CD4-positive, CD25-positive, alpha-beta regulatory T cell (primary cell): ENCODE measurements around the gene EXOSC2. TPM values are rescaled to one million over a fixed set of nuclear protein-coding genes. Genes with fewer than 3 reads are reported as not detected.

Experiments
- ATAC-seq, 2 donors: fragments of 150-1000 bp; cut with Tn5 transposase; one replicate each; pipeline ENCODE4 v1.10.0; 2021; ENCODE audit warnings: low read depth in 2 of 2, moderate number of reproducible peaks in 2 of 2, moderate library complexity in 1 of 2
- DNase-seq, 3 donors: peaks; one replicate each; pipeline versions ENCODE4 v3.0.0 to v3.0.0-alpha.2; 2012 to 2022; ENCODE audit warnings: mixed read lengths in 1 of 3
- H3K27ac ChIP-seq: one replicate; pipeline ENCODE4 v1.7.0; 2013; ENCODE audit warnings: mild to moderate bottlenecking, low read length; ENCODE audit not compliant: insufficient read depth, poor library complexity, severe bottlenecking
- H3K27me3 ChIP-seq: one replicate; pipeline ENCODE4 v1.7.0; 2013; ENCODE audit warnings: low read length; ENCODE audit not compliant: control insufficient read depth, insufficient read depth
- H3K36me3 ChIP-seq: one replicate; pipeline ENCODE4 v1.7.0; 2013; ENCODE audit warnings: mild to moderate bottlenecking, low read length, moderate library complexity; ENCODE audit not compliant: control insufficient read depth, insufficient read depth
- H3K4me1 ChIP-seq: 2 replicates; pipeline ENCODE4 v1.7.0; 2013; ENCODE audit warnings: mild to moderate bottlenecking, low read length; ENCODE audit not compliant: insufficient read depth, control insufficient read depth, poor library complexity, severe bottlenecking
- H3K4me3 ChIP-seq: one replicate; pipeline ENCODE4 v1.7.0; 2013; ENCODE audit warnings: low read depth, mild to moderate bottlenecking, low read length, moderate library complexity
- H3K9me3 ChIP-seq, 2 experiments: 1 replicate in 1 of 2; 2 replicates in 1 of 2; pipeline ENCODE4 v1.7.0; 2013; ENCODE audit warnings: low read length in 2 of 2, mild to moderate bottlenecking in 1 of 2, moderate library complexity in 1 of 2; ENCODE audit not compliant: control insufficient read depth in 2 of 2
- H3K27ac Mint-ChIP-seq, 3 donors: one replicate each; pipeline ENCODE4 v1.8.0; 2020 to 2022; ENCODE audit warnings: mild to moderate bottlenecking in 3 of 3, mixed read lengths in 3 of 3, moderate library complexity in 2 of 3
- H3K27me3 Mint-ChIP-seq: one replicate; pipeline ENCODE4 v1.8.0; 2022; ENCODE audit warnings: mild to moderate bottlenecking, mixed read lengths
- H3K36me3 Mint-ChIP-seq: one replicate; pipeline ENCODE4 v1.8.0; 2020; ENCODE audit warnings: mixed read lengths
- H3K4me1 Mint-ChIP-seq, 4 donors: one replicate each; pipeline ENCODE4 v1.8.0; 2020 to 2022; ENCODE audit warnings: mixed read lengths in 4 of 4, mild to moderate bottlenecking in 1 of 4
- H3K4me3 Mint-ChIP-seq, 4 donors: one replicate each; pipeline ENCODE4 v1.8.0; 2020 to 2022; ENCODE audit warnings: mild to moderate bottlenecking in 4 of 4, mixed read lengths in 4 of 4, moderate library complexity in 3 of 4
- H3K9me3 Mint-ChIP-seq, 7 donors: one replicate each; pipeline ENCODE4 v1.8.0; 2020 to 2022; ENCODE audit warnings: mixed read lengths in 7 of 7, mild to moderate bottlenecking in 3 of 7, moderate library complexity in 2 of 7
- polyA plus RNA-seq, 4 donors: library from polyadenylated mRNA; unstranded; fragments of 300-500 nt; fragmentation: Illumina TruSeq; gene quantifications; one replicate each; pipeline ENCODE4 v1.2.3, GENCODE V29; 2021
- total RNA-seq: library from RNA; stranded (reverse); gene quantifications from one replicate; pipeline ENCODE4 v1.2.3, GENCODE V29; 2022

Gene EXOSC2
- total and polyA plus RNA-seq, 5 donors from 2014 or later, result 24.1 to 47.1 (median 28.6) TPM

GRCh38 chr9:130689937-130690700, 3.5 kb upstream of the EXOSC2 start:
- Histone ChIP-seq H3K4me3 (no peak overlapping the region), H3K4me1 (peaks cover 18% of the 10 kb centered on the region), H3K36me3 (no peaks in the 10 kb centered on the region), H3K27me3 (no peaks in the 10 kb centered on the region), H3K27ac (no peak overlapping the region), H3K9me3 (peaks cover 1 to 2% of the 10 kb centered on the region in 2 experiments)
- H3K4me1 Mint-ChIP-seq, result peaks cover 4 to 40% (median 21%) of the 10 kb centered on the region in 4 donors
- no peak overlapping the region for H3K27ac Mint-ChIP-seq
- H3K9me3 Mint-ChIP-seq, result peaks cover 0 to 4% (median 0%) of the 10 kb centered on the region in 7 donors
- peaks cover 3% of the 10 kb centered on the region for H3K36me3 Mint-ChIP-seq
- DNase-seq, result peak in 1 of 3 donors; percentile 47
- peaks cover 15% of the 10 kb centered on the region for H3K27me3 Mint-ChIP-seq
- ATAC-seq, result no peak
- peak overlapping the region in 2 of 4 donors; percentile 9 to 87 for H3K4me3 Mint-ChIP-seq

GRCh38 chr9:130692321-130692720, 1.3 kb upstream of the EXOSC2 start:
- no peaks in the 10 kb centered on the region for H3K27me3 ChIP-seq
- H3K27ac ChIP-seq, result no peak overlapping the region
- Mint-ChIP-seq H3K4me1 (peaks cover 6 to 62% (median 37%) of the 10 kb centered on the region in 4 donors), H3K36me3 (peaks cover 21% of the 10 kb centered on the region), H3K27ac (peak overlapping the region in 1 of 3 donors; percentile 98), H3K9me3 (peaks cover 0 to 4% (median 0%) of the 10 kb centered on the region in 7 donors), H3K27me3 (peaks cover 11% of the 10 kb centered on the region), H3K4me3 (peak overlapping the region in 3 of 4 donors; percentile 88 to 95 (median 92))
- ATAC-seq, result no peak
- peaks cover 14% of the 10 kb centered on the region for H3K36me3 ChIP-seq
- no peak for DNase-seq
- no peak overlapping the region for H3K4me3 ChIP-seq
- H3K4me1 ChIP-seq, result peaks cover 24% of the 10 kb centered on the region
- no peaks in the 10 kb centered on the region for H3K9me3 ChIP-seq

- Mint-ChIP-seq H3K27me3 (peaks cover 11% of the 10 kb centered on the region), H3K4me1 (peaks cover 8 to 59% (median 38%) of the 10 kb centered on the region in 4 donors), H3K4me3 (peak overlapping the region; percentile 88 to 98 (median 94)), H3K9me3 (peaks cover 0 to 4% (median 0%) of the 10 kb centered on the region in 7 donors), H3K27ac (peak overlapping the region; percentile 98), H3K36me3 (peaks cover 24% of the 10 kb centered on the region)
- H3K36me3 ChIP-seq, result peaks cover 20% of the 10 kb centered on the region
- DNase-seq (no peak), ATAC-seq (no peak)
- peak overlapping the region; percentile 98 for H3K4me3 ChIP-seq
- H3K27me3 ChIP-seq, result no peaks in the 10 kb centered on the region
- H3K27ac ChIP-seq, result peak overlapping the region; percentile 45
- no peaks in the 10 kb centered on the region for H3K9me3 ChIP-seq
- peaks cover 24% of the 10 kb centered on the region for H3K4me1 ChIP-seq
These were observed 517 bp upstream of the EXOSC2 start for GRCh38 chr9:130693101-130693425.

DNA sequence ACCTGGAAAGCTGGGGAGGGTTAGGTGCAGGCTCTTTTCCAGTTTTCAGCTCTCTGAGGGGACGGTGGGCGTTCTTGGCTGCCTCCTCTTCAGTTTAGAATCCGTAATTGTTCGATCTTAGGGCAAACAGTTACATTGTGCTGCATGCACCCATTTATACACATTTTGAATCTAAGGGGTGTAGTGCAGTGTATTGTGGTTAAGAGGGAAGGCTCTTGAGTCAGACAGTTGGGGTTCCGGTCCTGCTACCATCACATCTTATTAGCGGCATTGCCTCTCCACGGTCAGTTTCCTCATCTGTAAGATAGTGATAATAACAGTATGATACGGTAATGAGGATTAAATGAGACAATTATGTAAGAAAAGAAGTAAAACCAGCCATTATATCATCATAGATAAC, 625 bp downstream of the EXOSC2 start:
- H3K4me3 ChIP-seq, result peak overlapping the region; percentile 98
- peak overlapping the region; percentile 74 for H3K27ac ChIP-seq
- Mint-ChIP-seq H3K36me3 (peaks cover 32% of the 10 kb centered on the region), H3K4me1 (peaks cover 13 to 61% (median 42%) of the 10 kb centered on the region in 4 donors), H3K4me3 (peak overlapping the region; percentile 88 to 98 (median 94)), H3K9me3 (peaks cover 0 to 4% (median 0%) of the 10 kb centered on the region in 7 donors), H3K27ac (peak overlapping the region; percentile 92 to 98 (median 98)), H3K27me3 (peaks cover 11% of the 10 kb centered on the region)
- no peak for ATAC-seq
- no peaks in the 10 kb centered on the region for H3K27me3 ChIP-seq
- H3K4me1 ChIP-seq, result peaks cover 24% of the 10 kb centered on the region
- H3K9me3 ChIP-seq, result no peaks in the 10 kb centered on the region
- peaks cover 31% of the 10 kb centered on the region for H3K36me3 ChIP-seq
- peak in 1 of 3 donors; percentile 62 for DNase-seq

GRCh38 chr9:130696139-130696650, 2.6 kb downstream of the EXOSC2 start:
- Histone ChIP-seq H3K36me3 (peaks cover 41% of the 10 kb centered on the region), H3K9me3 (no peaks in the 10 kb centered on the region), H3K4me3 (no peak overlapping the region), H3K4me1 (peaks cover 24% of the 10 kb centered on the region), H3K27ac (no peak overlapping the region), H3K27me3 (no peaks in the 10 kb centered on the region)
- Mint-ChIP-seq H3K27me3 (no peaks in the 10 kb centered on the region), H3K27ac (no peak overlapping the region), H3K9me3 (peaks cover 0 to 2% (median 0%) of the 10 kb centered on the region in 7 donors), H3K36me3 (peaks cover 35% of the 10 kb centered on the region), H3K4me1 (peaks cover 13 to 57% (median 41%) of the 10 kb centered on the region in 4 donors), H3K4me3 (peak overlapping the region in 3 of 4 donors; percentile 29 to 65 (median 60))
- ATAC-seq (no peak), DNase-seq (no peak)

GRCh38 chr9:130696996-130697395, 3.4 kb downstream of the EXOSC2 start:
- DNase-seq, result no peak
- Histone ChIP-seq H3K36me3 (peaks cover 49% of the 10 kb centered on the region), H3K4me3 (no peak overlapping the region), H3K27me3 (no peaks in the 10 kb centered on the region), H3K27ac (no peak overlapping the region), H3K9me3 (no peaks in the 10 kb centered on the region), H3K4me1 (peaks cover 24% of the 10 kb centered on the region)
- H3K36me3 Mint-ChIP-seq, result peaks cover 33% of the 10 kb centered on the region
- H3K4me1 Mint-ChIP-seq, result peaks cover 13 to 54% (median 41%) of the 10 kb centered on the region in 4 donors
- ATAC-seq, result no peak
- peak overlapping the region in 1 of 4 donors; percentile 60 for H3K4me3 Mint-ChIP-seq
- H3K27ac Mint-ChIP-seq, result no peak overlapping the region
- peaks cover 0 to 2% (median 0%) of the 10 kb centered on the region in 7 donors for H3K9me3 Mint-ChIP-seq
- H3K27me3 Mint-ChIP-seq, result no peaks in the 10 kb centered on the region

- Mint-ChIP-seq H3K9me3 (no peaks in the 10 kb centered on the region), H3K4me1 (peaks cover 9 to 49% (median 35%) of the 10 kb centered on the region in 4 donors), H3K4me3 (no peak overlapping the region), H3K27me3 (no peaks in the 10 kb centered on the region), H3K27ac (peak overlapping the region in 2 of 3 donors; percentile 47 to 63), H3K36me3 (peaks cover 46% of the 10 kb centered on the region)
- no peak for ATAC-seq
- Histone ChIP-seq H3K27ac (no peak overlapping the region), H3K27me3 (no peaks in the 10 kb centered on the region), H3K9me3 (no peaks in the 10 kb centered on the region), H3K36me3 (peaks cover 61% of the 10 kb centered on the region), H3K4me1 (peaks cover 19% of the 10 kb centered on the region), H3K4me3 (no peak overlapping the region)
- no peak for DNase-seq
These were observed 4.9 kb downstream of the EXOSC2 start for GRCh38 chr9:130698514-130698913.
